GM18499 (cell line): Measurements from ENCODE around the gene MYO1G.

Source experiments
- ATAC-seq: cut with Tn5 transposase; IDR thresholded peaks from one replicate; pipeline ENCODE4 v1.9.1; 2021; ENCODE audit warnings: moderate number of reproducible peaks; ENCODE audit not compliant: insufficient read depth, unreplicated experiment

The MYO1G gene

GRCh38 chr7:44983742-44984477 is 5.1 kb upstream of the MYO1G start:
- no peak for ATAC-seq

GRCh38 chr7:44982970-44983369 is 4.2 kb upstream of the MYO1G start:
- ATAC-seq: no peak

- no peak for ATAC-seq
Observed at GRCh38 chr7:44982535-44982923, 3.7 kb upstream of the MYO1G start.

- no peak for ATAC-seq
Observed at GRCh38 chr7:44981035-44981706, 2.4 kb upstream of the MYO1G start.

- peak; percentile 44 for ATAC-seq
Observed at GRCh38 chr7:44980393-44981034, 1.7 kb upstream of the MYO1G start.

GRCh38 chr7:44979481-44980392 is 922 bp upstream of the MYO1G start:
- no peak for ATAC-seq

- ATAC-seq: no peak
Observed at GRCh38 chr7:44977959-44978335, 868 bp downstream of the MYO1G start.

GRCh38 chr7:44977304-44977958 is 1.4 kb downstream of the MYO1G start:
- no peak for ATAC-seq

GRCh38 chr7:44976746-44977196 is 2.0 kb downstream of the MYO1G start:
- no peak for ATAC-seq

GRCh38 chr7:44976040-44976745 is 2.6 kb downstream of the MYO1G start:
- ATAC-seq: no peak

- no peak for ATAC-seq
Observed at GRCh38 chr7:44975331-44976039, 3.3 kb downstream of the MYO1G start.

- ATAC-seq: no peak
Observed at GRCh38 chr7:44974549-44974948, 4.3 kb downstream of the MYO1G start.

- ATAC-seq: no peak
Observed at GRCh38 chr7:44973610-44974401, 5.0 kb downstream of the MYO1G start.

GRCh38 chr7:44972562-44972961 is 6.3 kb downstream of the MYO1G start:
- ATAC-seq: no peak

GRCh38 chr7:44971902-44972441 is 6.8 kb downstream of the MYO1G start:
- no peak for ATAC-seq

GRCh38 chr7:44971188-44971901 is 7.5 kb downstream of the MYO1G start:
- no peak for ATAC-seq

GRCh38 chr7:44970523-44971051 is 8.2 kb downstream of the MYO1G start:
- no peak for ATAC-seq
